ENCODE measurements around the gene GRIN3A.

Gene GRIN3A

DNA sequence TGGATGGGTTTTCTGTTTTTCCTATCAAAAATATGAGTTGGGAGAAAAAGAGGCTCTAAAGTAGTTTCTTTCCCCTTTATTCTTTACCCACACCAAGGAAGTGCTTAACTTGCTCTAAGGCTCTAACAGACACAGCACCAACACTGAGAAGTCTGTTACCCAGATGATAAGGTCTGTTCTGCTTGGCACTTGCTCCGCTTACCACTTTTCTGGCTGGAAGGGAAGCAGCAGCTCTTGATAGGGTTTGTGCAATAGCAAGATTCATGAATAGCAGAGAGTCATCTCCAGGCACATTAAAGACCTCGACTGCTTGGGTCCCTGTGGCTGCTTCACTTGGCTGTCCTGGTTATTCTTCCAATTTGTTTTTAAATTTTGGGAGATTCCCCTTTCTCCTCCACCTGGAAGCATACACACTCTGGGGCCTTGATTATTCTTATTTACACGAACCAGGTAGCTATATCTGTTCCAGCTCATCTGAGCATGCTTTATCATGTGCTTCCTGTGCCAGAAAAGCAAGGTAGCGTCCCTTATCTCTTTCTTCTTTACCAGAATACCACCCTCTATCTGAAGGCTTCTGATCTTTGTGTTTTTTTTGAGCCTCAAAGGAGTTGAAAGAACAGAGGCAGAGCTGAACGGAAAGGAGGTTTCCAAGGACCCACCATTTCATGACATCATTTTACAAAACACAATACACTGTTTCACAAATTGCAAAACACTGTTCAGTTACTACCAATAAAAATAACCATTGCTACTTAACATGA lies 168.5 kb downstream of the GRIN3A start:
- H3K27ac Mint-ChIP-seq = no peak overlapping the region
- H3K9me3 Mint-ChIP-seq = no peaks in the 10 kb centered on the region
- H3K27me3 Mint-ChIP-seq (ENCODE audit: low read depth, poor library complexity) = peaks cover 2% of the 10 kb centered on the region
- TF ChIP-seq CTCF (IDR thresholded peaks at IDR 0.05) = no peak
- peaks cover 9% of the 10 kb centered on the region for H3K4me1 Mint-ChIP-seq
- no peak overlapping the region for H3K4me3 Mint-ChIP-seq
- DNase-seq = no peak
- H3K36me3 Mint-ChIP-seq (ENCODE audit: low read depth) = peaks cover 23% of the 10 kb centered on the region

GRCh38 chr9:101567725-101568350 lies 170.6 kb downstream of the GRIN3A start:
- H3K27me3 Mint-ChIP-seq (ENCODE audit: low read depth, poor library complexity) = peaks cover 2% of the 10 kb centered on the region
- H3K36me3 Mint-ChIP-seq (ENCODE audit: low read depth) = peaks cover 40% of the 10 kb centered on the region
- peaks cover 9% of the 10 kb centered on the region for H3K4me1 Mint-ChIP-seq
- no peaks in the 10 kb centered on the region for H3K9me3 Mint-ChIP-seq
- no peak overlapping the region for H3K4me3 Mint-ChIP-seq
- H3K27ac Mint-ChIP-seq = no peak overlapping the region
- no peak for DNase-seq
- no peak for TF ChIP-seq CTCF (IDR thresholded peaks at IDR 0.05)

GRCh38 chr9:101566904-101567724 lies 171.3 kb downstream of the GRIN3A start:
- H3K9me3 Mint-ChIP-seq = no peaks in the 10 kb centered on the region

GRCh38 chr9:101564252-101564651 lies 174.2 kb downstream of the GRIN3A start:
- H3K4me1 Mint-ChIP-seq = no peaks in the 10 kb centered on the region
- no peaks in the 10 kb centered on the region for H3K27me3 Mint-ChIP-seq (ENCODE audit: low read depth, poor library complexity)
- H3K4me3 Mint-ChIP-seq = no peak overlapping the region
- no peak overlapping the region for H3K27ac Mint-ChIP-seq
- peaks cover 75% of the 10 kb centered on the region for H3K36me3 Mint-ChIP-seq (ENCODE audit: low read depth)
- DNase-seq = no peak
- peaks cover 7% of the 10 kb centered on the region for H3K9me3 Mint-ChIP-seq
- TF ChIP-seq CTCF (IDR thresholded peaks at IDR 0.05) = no peak

More at GRCh38 chr9:101566904-101567724, 171.3 kb downstream of the GRIN3A start:
- H3K4me3 Mint-ChIP-seq = no peak overlapping the region
- no peaks in the 10 kb centered on the region for H3K27me3 Mint-ChIP-seq (ENCODE audit: low read depth, poor library complexity)
- H3K27ac Mint-ChIP-seq = no peak overlapping the region
- DNase-seq = peak; percentile 13
- peaks cover 9% of the 10 kb centered on the region for H3K4me1 Mint-ChIP-seq
- TF ChIP-seq CTCF (IDR thresholded peaks at IDR 0.05) = peak; percentile 42
- peaks cover 47% of the 10 kb centered on the region for H3K36me3 Mint-ChIP-seq (ENCODE audit: low read depth)

DNA sequence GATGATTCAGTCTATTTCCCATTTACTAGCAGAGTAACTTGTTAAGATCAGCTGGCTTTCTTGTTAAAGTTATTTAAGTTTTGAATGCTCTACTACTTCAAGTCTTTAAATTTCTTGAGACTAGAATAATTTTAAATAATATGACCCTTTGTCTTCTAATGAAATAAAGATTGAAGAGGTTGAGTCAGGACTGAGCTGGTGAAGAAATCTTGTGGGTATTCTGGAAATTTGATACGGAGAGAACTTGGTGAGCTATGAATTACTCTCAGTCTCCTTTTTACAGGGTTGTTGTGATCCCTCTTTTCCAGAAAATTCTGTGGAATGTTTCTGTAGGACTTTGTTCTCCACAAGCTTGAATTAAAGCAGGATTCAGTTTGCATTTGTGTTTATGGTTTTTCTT lies 175.5 kb downstream of the GRIN3A start:
- no peak for DNase-seq
- Mint-ChIP-seq H3K4me3 (no peak overlapping the region), H3K9me3 (peaks cover 20% of the 10 kb centered on the region), H3K27me3 (ENCODE audit: low read depth, poor library complexity) (no peaks in the 10 kb centered on the region), H3K27ac (no peak overlapping the region), H3K4me1 (no peaks in the 10 kb centered on the region), H3K36me3 (ENCODE audit: low read depth) (peaks cover 82% of the 10 kb centered on the region)
- no peak for TF ChIP-seq CTCF (IDR thresholded peaks at IDR 0.05)
